GM21529 (cell line): ENCODE results near the gene KLHL29.

Experiments used
- ATAC-seq: cut with Tn5 transposase; IDR thresholded peaks from one replicate; pipeline ENCODE4 v1.9.1; 2021; ENCODE audit not compliant: unreplicated experiment

Gene KLHL29

DNA sequence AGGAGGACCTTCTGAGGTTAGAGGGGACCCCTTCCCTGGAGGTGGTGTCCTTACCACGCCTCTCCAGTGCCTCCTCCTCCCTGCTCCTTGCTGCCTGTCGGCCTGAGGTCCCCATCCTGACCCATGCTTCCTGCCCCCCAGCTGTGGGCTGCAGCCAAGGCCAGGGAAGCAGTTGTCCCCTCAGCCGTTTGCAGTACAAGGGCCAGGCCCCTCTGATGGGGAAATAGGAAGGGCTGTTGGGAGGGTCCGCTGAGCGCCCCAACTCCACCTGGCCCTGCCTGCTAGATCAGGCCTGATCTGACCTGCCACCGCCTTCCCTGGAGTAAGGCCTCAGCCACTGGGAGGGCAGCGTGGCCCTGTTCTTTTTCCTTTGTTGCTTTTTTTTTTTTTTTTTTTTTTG is 219.8 kb downstream of the KLHL29 start:
- ATAC-seq = no peak

DNA sequence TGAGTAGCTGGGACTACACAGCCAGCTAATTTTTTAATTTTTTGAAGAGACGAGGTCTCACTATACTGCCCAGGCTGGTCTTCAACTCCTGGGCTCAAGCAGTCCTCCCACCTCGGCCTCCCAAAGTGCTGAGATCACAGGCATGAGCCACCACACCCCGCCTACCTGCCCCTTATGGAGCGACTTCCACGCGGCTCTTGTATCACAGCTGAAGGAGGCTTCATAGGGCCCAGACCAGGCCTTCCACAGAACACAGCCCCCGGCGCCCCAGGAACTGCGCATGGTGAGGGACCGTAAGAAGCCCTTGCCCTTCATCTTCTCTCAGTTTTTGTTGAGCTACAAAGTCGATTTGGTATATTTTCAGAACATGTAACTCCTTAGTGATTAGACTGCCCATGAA is 220.3 kb downstream of the KLHL29 start:
- ATAC-seq = no peak

DNA sequence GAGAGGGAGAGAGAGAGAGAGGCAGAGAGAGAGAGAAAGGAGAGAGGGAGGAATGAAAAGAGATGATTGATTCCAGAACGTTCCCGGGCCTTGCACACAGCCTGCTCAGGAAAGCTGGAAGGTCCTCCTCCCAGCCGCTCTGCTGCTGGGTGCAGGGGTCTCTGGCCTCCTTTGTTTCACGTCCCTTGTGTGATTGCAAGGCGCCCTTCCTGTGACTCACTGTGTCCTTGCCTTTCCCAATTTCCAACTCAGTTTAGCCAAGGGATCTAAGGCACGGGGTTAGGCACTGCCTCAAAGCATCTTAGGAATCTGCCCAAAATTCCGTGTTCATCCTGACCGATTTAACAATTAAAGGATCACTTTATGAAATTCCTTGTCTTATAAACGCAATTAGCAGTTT is 221.2 kb downstream of the KLHL29 start:
- ATAC-seq = no peak

- no peak for ATAC-seq
These were observed 222.0 kb downstream of the KLHL29 start for GRCh38 chr2:23606968-23607367.

GRCh38 chr2:23607925-23608324 is 222.9 kb downstream of the KLHL29 start:
- no peak for ATAC-seq

DNA sequence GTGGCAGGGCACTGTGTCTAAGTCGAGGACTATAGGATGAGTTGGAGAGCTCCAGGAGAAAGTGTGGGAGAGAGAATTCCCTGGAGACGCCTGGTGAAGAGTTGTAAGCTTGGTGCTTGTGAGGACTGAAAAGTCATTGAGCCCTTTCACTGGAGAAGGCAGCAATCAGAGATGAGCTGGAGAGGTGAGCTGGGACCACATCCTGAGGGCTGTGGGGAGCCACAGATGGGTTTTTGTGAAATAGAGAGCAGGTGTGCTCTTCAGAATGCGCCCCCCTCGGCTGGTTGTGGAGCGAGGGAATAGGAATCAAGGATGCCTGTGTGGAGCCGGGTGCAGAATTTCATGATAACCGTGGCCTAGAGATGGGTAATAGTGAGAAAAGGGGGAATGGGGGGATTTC is 224.3 kb downstream of the KLHL29 start:
- ATAC-seq = no peak

GRCh38 chr2:23611839-23612238 is 226.9 kb downstream of the KLHL29 start:
- no peak for ATAC-seq

DNA sequence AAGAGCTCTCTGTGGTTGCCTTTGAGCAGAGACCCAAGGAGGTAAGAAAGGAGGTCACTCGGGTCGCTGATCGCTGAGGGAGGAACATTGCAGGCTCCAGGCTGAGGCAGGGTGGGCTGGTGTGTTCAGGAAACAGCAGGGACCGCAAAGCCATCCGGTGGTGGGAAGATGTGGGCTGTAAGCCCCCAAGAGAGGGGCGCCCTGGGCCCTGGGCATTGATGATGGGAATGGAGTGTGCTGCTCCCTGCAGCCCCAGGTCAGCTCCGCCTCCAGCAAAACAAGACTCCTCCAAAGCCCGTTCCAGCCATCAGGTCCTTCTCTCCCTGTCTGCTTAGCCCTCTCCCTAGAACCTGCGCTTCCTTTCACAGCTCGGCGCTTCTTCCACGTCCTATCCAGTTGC is 229.7 kb downstream of the KLHL29 start:
- no peak for ATAC-seq

- ATAC-seq = no peak
These were observed 230.4 kb downstream of the KLHL29 start for GRCh38 chr2:23615216-23616020.

- ATAC-seq = no peak
These were observed 231.7 kb downstream of the KLHL29 start for GRCh38 chr2:23616630-23617029.

DNA sequence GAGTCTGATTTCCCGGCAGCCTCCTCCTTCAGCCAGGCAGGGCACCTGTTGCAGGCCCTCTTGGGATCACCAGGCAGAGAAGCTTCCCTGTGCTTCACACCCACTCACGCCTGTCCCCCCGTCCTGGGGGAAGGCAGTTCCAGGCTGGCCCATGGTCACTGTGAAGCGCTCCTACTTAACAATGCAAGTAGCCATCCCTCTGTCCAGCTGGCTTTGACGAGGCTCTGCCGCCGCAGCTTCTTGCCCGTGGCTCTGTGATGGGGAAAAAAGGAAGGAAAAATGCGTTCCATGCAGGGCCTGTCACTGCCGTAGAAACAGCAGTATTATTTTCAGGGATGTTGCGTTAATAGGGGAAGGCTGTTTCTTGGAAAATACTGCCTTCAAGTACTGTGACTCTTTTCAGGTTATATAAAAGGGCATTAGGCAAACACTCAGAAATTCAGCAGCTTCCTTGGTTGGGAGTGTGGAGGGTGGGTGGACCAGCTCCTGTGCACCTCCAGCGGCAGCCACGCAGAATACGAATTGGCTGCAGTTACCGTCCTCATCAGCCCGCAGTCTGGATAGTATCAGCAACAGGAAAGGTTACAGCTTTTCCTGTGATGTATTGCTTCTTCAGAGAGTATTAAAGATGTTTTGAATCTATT is 232.3 kb downstream of the KLHL29 start:
- no peak for ATAC-seq

DNA sequence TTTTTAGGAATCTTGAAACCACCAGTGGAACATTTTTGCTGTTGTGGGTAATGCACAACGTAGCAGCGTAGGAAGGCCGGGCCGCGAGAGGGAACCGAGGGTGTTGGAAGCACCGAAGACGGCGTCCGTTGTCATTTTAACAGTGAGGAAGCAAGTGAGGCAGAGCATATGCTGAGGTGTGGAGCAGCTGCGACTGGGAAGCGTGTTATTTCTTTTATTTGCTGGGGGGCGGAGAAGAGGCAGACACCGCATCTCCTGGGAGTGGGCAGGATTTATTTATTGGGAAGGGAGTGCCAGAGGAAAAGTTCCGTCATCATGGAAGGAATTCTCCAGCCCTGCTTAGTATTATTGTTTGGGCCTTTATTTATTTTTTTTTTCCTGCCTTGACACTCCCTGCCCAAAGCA is 232.8 kb downstream of the KLHL29 start:
- no peak for ATAC-seq

DNA sequence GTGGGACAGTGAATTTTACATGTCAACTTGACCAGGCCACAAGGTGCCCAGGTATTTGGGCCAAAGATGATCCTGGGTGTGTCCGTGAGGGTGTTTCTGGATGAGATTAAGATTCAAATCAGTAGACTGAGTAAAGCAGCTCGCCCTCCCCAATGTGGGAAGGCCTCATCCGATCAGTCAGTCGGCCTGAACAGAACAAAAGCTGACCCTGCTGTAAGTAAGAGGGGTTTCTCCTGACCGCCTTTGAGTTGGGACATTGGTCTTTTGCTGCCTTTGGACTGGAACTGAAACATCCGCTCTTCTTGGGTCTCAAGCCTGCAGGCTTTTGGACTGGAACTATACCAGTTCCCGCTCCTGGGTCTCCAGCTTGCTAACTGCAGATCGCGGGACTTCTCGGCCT is 233.3 kb downstream of the KLHL29 start:
- ATAC-seq = no peak

DNA sequence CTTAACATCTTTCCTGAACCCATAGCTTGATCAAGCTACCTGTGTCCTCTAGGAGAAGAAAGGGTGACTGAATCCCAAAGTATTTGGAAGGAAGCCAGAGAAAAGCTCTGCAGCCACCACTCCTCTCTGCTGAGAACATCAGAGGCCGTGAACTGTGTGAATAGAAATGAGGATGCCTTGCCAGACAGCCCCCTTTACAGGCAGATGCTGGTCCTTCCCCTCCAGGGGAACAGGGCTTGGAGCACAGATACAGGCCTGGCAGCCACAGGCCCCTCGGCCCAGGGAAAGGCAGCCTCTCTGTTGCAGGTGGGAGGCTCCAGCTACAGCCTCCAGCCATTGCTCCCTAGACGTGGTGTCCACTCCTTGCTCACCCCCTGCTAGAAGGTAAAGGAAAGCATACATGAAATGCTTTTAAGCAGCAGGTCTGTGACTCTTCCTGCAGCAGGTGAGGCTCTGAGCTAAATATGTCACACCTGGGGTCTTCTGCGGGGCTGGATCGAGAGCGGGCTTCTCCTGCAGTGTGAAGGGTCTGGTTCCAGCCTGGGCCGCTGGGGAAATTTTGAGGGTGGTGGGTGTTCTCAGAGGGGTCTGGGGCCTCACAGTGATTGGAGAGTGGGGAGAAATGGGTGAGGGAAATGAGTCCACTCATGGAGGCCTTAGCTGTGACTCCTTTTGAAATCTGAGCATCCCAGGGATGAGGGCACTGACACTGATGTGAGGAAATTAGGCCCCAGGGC is 234.0 kb downstream of the KLHL29 start:
- no peak for ATAC-seq

GRCh38 chr2:23619941-23620340 is 235.0 kb downstream of the KLHL29 start:
- no peak for ATAC-seq

GRCh38 chr2:23620841-23621341 is 235.9 kb downstream of the KLHL29 start:
- no peak for ATAC-seq

DNA sequence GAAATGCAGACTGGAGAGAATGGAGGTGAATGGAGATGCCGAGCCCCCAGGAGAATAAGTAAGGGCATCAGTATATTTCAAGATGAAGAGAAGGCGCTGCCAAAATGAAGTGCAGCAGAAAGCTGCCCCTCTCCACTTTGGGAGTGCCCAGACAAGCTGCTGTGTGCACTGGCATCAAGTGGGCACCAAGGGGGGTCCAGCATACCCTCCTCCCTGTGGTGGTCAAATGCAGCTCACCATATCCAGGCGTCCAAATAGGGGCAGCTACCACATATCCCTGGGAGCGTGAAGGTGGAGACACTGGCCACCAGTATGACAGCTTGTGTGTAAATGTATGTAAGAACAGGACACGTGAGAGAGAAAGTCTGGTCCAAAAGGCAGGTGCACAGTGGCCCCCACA is 236.6 kb downstream of the KLHL29 start:
- no peak for ATAC-seq

- ATAC-seq = no peak
These were observed 237.5 kb downstream of the KLHL29 start for GRCh38 chr2:23622466-23622865.

DNA sequence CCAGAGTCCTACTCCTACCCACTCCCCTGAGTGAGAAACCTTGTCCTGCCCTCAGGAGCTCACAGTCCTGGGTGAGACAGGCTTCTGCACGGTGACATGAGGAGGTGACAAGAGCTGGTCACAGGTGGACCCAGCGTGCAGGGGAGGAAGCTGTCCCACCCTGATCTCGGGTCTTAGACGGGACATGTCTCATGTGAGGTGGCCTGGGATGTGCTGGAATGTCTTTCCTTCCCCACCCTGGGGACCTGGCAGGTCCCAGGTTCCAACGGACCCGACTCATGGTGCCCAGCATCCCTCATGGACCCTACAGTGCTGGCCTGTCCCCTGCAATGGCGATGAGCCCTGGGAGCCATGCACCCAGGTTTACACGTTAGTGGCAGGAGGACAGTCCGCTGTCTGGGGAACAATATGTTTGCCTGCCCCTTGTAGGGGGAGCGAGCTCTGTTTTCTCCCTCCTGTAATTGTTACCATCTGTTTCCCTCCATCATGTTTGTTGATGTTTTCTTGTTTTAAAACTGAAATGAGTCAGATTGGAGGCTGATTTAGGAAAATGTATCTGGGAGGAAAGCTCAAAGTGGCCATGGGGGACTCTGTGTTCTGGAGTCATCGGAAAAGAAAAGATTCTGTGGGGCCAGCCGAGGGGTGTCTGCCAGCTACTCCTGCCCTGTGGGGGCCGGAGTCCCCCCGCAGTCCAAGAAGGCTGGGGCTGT is 238.1 kb downstream of the KLHL29 start:
- ATAC-seq = no peak

DNA sequence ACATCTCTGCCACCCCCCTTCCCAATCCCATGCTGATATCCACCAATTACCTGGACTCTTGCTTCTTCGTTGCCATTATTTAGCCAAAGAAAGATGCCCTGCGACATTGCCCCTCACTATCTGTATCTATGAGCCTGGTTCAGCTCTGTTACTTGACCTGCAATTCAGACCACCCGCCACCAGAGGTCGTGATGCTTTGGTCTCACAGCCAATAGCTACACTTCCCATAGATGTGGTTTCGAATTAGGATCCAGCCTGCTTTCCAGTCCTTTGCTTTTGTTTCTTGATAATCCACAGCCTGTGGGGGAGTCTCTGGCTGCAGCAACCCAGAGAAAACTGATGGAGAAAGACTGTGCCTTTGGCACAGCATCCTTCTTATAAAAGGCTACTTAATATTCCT is 239.4 kb downstream of the KLHL29 start:
- no peak for ATAC-seq

GRCh38 chr2:23624915-23625314 is 239.9 kb downstream of the KLHL29 start:
- no peak for ATAC-seq
